Endothelial cell of umbilical vein (primary cell): ENCODE data around the gene TDRD9.

Experiments used
- CTCF ChIP-seq, 2 donors: IDR thresholded peaks; 1 replicate in 1 of 2; 2 replicates in 1 of 2; pipeline ENCODE4 v1.5.1; 2011; ENCODE audit warnings: low read length in 2 of 2, mild to moderate bottlenecking in 2 of 2, moderate library complexity in 2 of 2, control low read depth in 1 of 2, inconsistent platforms in 1 of 2, low read depth in 1 of 2; ENCODE audit not compliant: insufficient read depth in 1 of 2; ENCODE audit errors: extremely low read depth in 1 of 2
- EZH2 ChIP-seq: IDR thresholded peaks from 2 replicates; pipeline ENCODE4 v1.6.1; 2012; ENCODE audit warnings: borderline replicate concordance, low read depth, mild to moderate bottlenecking, moderate library complexity, low read length, inconsistent platforms; ENCODE audit not compliant: severe bottlenecking
- MYC ChIP-seq: IDR thresholded peaks from one replicate; pipeline ENCODE4 v1.6.1; 2011; ENCODE audit warnings: mild to moderate bottlenecking, low read depth, low read length
- POLR2A ChIP-seq: IDR thresholded peaks from 2 replicates; pipeline ENCODE4 v1.6.1; 2012; ENCODE audit warnings: low read depth, mild to moderate bottlenecking, control low read depth, low read length
- POLR2AphosphoS5 ChIP-seq: IDR thresholded peaks from 2 replicates; pipeline ENCODE4 v1.6.1; 2012; ENCODE audit warnings: low read depth, mild to moderate bottlenecking, control low read depth, low read length, moderate library complexity; ENCODE audit not compliant: insufficient read depth

GRCh38 chr14:104040539-104040938 lies 112.3 kb downstream of the TDRD9 start:
- TF ChIP-seq CTCF (IDR thresholded peaks at IDR 0.05; ENCODE audit: extremely low read depth in 1 of 2, insufficient read depth in 1 of 2, low read depth in 1 of 2, low read length in 2 of 2) (no peak), EZH2 (no peak), MYC (no peak), POLR2A (no peak), POLR2AphosphoS5 (no peak)
